OCI-LY7 (cell line): ENCODE data around the gene ENOX1.

Source experiments
- EZH2phosphoT487 ChIP-seq: fragments of 200-600 bp; sonication (generic); IDR thresholded peaks from 2 replicates; pipeline ENCODE4 v1.6.1; 2018; ENCODE audit warnings: low read depth, borderline replicate concordance, mild to moderate bottlenecking, mixed run types, antibody characterized with exemption, low read length, moderate library complexity, mixed read lengths
- TF ChIP-seq, protein P1 (sequence below): fragments of 200-600 bp; sonication (generic); conservative IDR thresholded peaks from 2 replicates; pipeline ENCODE4 v1.5.1; 2014; ENCODE audit warnings: mild to moderate bottlenecking, antibody characterized with exemption, low read length, moderate library complexity, mixed read lengths

- TF ChIP-seq, protein P1, sequence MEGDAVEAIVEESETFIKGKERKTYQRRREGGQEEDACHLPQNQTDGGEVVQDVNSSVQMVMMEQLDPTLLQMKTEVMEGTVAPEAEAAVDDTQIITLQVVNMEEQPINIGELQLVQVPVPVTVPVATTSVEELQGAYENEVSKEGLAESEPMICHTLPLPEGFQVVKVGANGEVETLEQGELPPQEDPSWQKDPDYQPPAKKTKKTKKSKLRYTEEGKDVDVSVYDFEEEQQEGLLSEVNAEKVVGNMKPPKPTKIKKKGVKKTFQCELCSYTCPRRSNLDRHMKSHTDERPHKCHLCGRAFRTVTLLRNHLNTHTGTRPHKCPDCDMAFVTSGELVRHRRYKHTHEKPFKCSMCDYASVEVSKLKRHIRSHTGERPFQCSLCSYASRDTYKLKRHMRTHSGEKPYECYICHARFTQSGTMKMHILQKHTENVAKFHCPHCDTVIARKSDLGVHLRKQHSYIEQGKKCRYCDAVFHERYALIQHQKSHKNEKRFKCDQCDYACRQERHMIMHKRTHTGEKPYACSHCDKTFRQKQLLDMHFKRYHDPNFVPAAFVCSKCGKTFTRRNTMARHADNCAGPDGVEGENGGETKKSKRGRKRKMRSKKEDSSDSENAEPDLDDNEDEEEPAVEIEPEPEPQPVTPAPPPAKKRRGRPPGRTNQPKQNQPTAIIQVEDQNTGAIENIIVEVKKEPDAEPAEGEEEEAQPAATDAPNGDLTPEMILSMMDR: no peak
- no peak for TF ChIP-seq EZH2phosphoT487
Observed at GRCh38 chr13:43204591-43204990, 582.2 kb downstream of the ENOX1 start.
